SH-SY5Y (cell line): ENCODE measurements around the gene ELMO1.

Experiments
- GATA2 ChIP-seq: IDR thresholded peaks from 2 replicates; pipeline ENCODE4 v1.6.1; 2011; ENCODE audit warnings: mild to moderate bottlenecking, low read depth, low read length
- GATA3 ChIP-seq: IDR thresholded peaks from 2 replicates; pipeline ENCODE4 v1.6.1; 2011; ENCODE audit warnings: low read depth, mild to moderate bottlenecking, low read length, moderate library complexity

DNA sequence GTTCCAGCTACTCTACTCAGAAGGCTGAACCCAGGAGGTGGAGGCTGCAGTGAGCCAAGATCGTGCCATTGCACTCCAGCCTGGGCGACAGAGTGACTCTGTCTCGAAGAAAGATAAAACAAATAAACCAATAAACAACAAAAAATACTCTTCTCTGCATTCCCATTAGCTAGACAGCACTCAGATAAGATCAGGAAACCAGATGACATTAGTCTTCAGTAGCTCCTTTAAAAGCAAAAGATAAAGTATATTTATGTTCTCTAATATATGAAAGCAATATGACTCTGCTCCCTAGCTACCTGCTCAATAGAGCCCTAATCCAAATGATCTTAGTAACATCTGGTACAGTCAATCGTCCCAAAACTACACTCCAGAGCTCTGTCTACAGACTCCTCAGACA lies 212.9 kb downstream of the ELMO1 start:
- TF ChIP-seq GATA2 (peak; percentile 75; the same call in 1 of the 2 replicates), GATA3 (peak; percentile 53)
